Peyer's patch (tissue), 4 donors: ENCODE measurements around the gene ENPP3. TPM values are rescaled to one million over a fixed set of nuclear protein-coding genes. Genes with fewer than 3 reads are reported as not detected.

Experiments
- DNase-seq, 3 donors: peaks; one replicate each; pipeline ENCODE4 v3.0.0-alpha.2; 2017 to 2019
- H3K27ac ChIP-seq, 4 donors: fragments of 200-600 bp; sonication (generic); one replicate each; pipeline ENCODE4 v1.5.1; 2016 to 2019
- H3K27me3 ChIP-seq, 2 donors: fragments of 200-600 bp; sonication (generic); one replicate each; pipeline ENCODE4 v1.5.1; 2019
- H3K36me3 ChIP-seq, 3 donors: fragments of 200-600 bp; sonication (generic); one replicate each; pipeline ENCODE4 v1.5.1; 2016 to 2019
- H3K4me1 ChIP-seq, 4 donors: fragments of 200-600 bp; sonication (generic); one replicate each; pipeline ENCODE4 v1.5.1; 2016 to 2019
- H3K4me3 ChIP-seq, 4 donors: fragments of 200-600 bp; sonication (generic); 1 replicate in 3 of 4; 2 replicates in 1 of 4; pipeline ENCODE4 v1.5.1; 2016 to 2019; ENCODE audit warnings: mild to moderate bottlenecking in 1 of 4
- H3K9me3 ChIP-seq, 4 donors: fragments of 200-600 bp; sonication (generic); one replicate each; pipeline ENCODE4 v1.5.1; 2016 to 2019; ENCODE audit warnings: mild to moderate bottlenecking in 1 of 4
- CTCF ChIP-seq, 6 experiments: fragments of 450-650 bp in 4 of 6; fragments of 200-600 bp in 2 of 6; sonication (generic) in 1 of 6; IDR thresholded peaks; one replicate each; pipeline ENCODE4 v1.5.1; 2017 to 2019; ENCODE audit warnings: antibody characterized with exemption in 6 of 6, mild to moderate bottlenecking in 3 of 6, moderate library complexity in 1 of 6
- POLR2A ChIP-seq, 2 donors: fragments of 450-650 bp; IDR thresholded peaks; one replicate each; pipeline ENCODE4 v1.5.1; 2017; ENCODE audit warnings: antibody characterized with exemption in 2 of 2, mild to moderate bottlenecking in 2 of 2, moderate library complexity in 2 of 2
- total RNA-seq, 4 donors: library from RNA; depleted of rRNA; stranded (reverse); fragments of >200 nt; gene quantifications; one replicate each; pipeline ENCODE4 v1.1.0, GENCODE V29; 2016

The ENPP3 gene
- total RNA-seq, 4 donors from 2014 or later, result 4.1 to 27.2 (median 18.0) TPM

- H3K4me3 ChIP-seq, result no peak overlapping the region
- H3K27ac ChIP-seq, result no peak overlapping the region
- DNase-seq, result no peak
- H3K27me3 ChIP-seq, result no peaks in the 10 kb centered on the region
- no peaks in the 10 kb centered on the region for H3K36me3 ChIP-seq
- TF ChIP-seq POLR2A (IDR thresholded peaks at IDR 0.05) (no peak), CTCF (IDR thresholded peaks at IDR 0.05) (no peak)
- H3K4me1 ChIP-seq, result peaks cover 0 to 11% (median 0%) of the 10 kb centered on the region in 4 donors
- H3K9me3 ChIP-seq, result no peaks in the 10 kb centered on the region
Measured at GRCh38 chr6:131646249-131646670, 9.2 kb downstream of the ENPP3 start.

GRCh38 chr6:131651782-131652181 lies 14.7 kb downstream of the ENPP3 start:
- H3K9me3 ChIP-seq, result no peaks in the 10 kb centered on the region
- DNase-seq, result no peak

DNA sequence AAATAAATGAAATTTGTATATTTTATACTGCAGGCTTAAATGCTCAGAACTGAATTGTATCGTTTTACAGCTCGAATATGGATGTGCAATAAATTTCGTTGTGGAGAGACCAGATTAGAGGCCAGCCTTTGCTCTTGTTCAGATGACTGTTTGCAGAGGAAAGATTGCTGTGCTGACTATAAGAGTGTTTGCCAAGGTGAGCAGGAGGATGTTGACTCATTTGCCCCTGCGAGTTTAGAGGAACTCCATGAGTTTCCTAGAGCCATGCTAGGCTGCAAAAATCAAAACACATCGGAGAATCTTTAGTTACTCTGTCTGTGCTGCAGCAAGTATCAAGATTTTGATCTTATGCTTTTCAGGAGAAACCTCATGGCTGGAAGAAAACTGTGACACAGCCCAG lies 15.4 kb downstream of the ENPP3 start:
- Histone ChIP-seq H3K9me3 (no peaks in the 10 kb centered on the region), H3K27ac (peak overlapping the region in 2 of 4 donors; percentile 40 to 44), H3K4me1 (peaks cover 0 to 20% (median 0%) of the 10 kb centered on the region in 4 donors), H3K27me3 (no peaks in the 10 kb centered on the region), H3K4me3 (no peak overlapping the region), H3K36me3 (peaks cover 0 to 8% (median 0%) of the 10 kb centered on the region in 3 donors)
- TF ChIP-seq CTCF (IDR thresholded peaks at IDR 0.05) (no peak), POLR2A (IDR thresholded peaks at IDR 0.05) (no peak)
- peak in 1 of 3 donors; percentile 53 for DNase-seq

More at GRCh38 chr6:131651782-131652181, 14.7 kb downstream of the ENPP3 start:
- Histone ChIP-seq H3K27me3 (no peaks in the 10 kb centered on the region), H3K27ac (peak overlapping the region in 2 of 4 donors; percentile 40 to 44), H3K36me3 (peaks cover 0 to 8% (median 0%) of the 10 kb centered on the region in 3 donors), H3K4me3 (no peak overlapping the region), H3K4me1 (peaks cover 0 to 20% (median 0%) of the 10 kb centered on the region in 4 donors)
- peak in 1 of 6 experiments; percentile 5 for TF ChIP-seq CTCF (IDR thresholded peaks at IDR 0.05)
- TF ChIP-seq POLR2A (IDR thresholded peaks at IDR 0.05), result no peak

DNA sequence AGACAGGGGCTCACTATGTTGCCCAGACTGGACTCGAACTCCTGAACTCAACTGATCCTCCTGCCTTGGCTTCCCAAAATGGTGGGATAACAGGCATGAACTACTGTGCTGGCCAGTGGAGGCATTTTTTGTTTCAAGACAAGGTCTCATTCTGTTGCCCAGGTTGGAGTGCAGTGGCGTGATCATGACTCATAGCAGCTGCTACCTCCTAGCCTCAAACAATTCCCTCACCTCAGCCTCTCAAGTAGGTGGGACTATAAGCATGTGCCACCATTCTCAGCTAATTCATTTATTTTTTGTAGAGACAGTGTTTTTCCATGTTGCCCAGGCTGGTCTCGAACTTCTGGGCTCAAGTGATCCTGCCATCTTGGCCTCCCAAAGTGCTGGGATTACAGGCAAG lies 17.2 kb downstream of the ENPP3 start:
- DNase-seq, result no peak
- Histone ChIP-seq H3K27me3 (no peaks in the 10 kb centered on the region), H3K4me1 (peaks cover 0 to 20% (median 0%) of the 10 kb centered on the region in 4 donors), H3K4me3 (no peak overlapping the region), H3K9me3 (no peaks in the 10 kb centered on the region), H3K36me3 (peaks cover 0 to 8% (median 0%) of the 10 kb centered on the region in 3 donors), H3K27ac (no peak overlapping the region)
- no peak for TF ChIP-seq CTCF (IDR thresholded peaks at IDR 0.05)
- no peak for TF ChIP-seq POLR2A (IDR thresholded peaks at IDR 0.05)

GRCh38 chr6:131655387-131655786 lies 18.3 kb downstream of the ENPP3 start:
- Histone ChIP-seq H3K9me3 (no peaks in the 10 kb centered on the region), H3K4me3 (no peak overlapping the region), H3K27ac (no peak overlapping the region), H3K4me1 (peaks cover 0 to 15% (median 0%) of the 10 kb centered on the region in 4 donors), H3K27me3 (no peaks in the 10 kb centered on the region), H3K36me3 (peaks cover 0 to 8% (median 0%) of the 10 kb centered on the region in 3 donors)
- TF ChIP-seq POLR2A (IDR thresholded peaks at IDR 0.05) (no peak), CTCF (IDR thresholded peaks at IDR 0.05) (no peak)
- no peak for DNase-seq
